Neural cell (in vitro differentiated cells): ENCODE results near the gene KIF24. TPM values are rescaled to one million over a fixed set of nuclear protein-coding genes. Genes with fewer than 3 reads are reported as not detected.

ENCODE experiments used
- H2AFZ ChIP-seq: fragments of 200-600, 300-800 bp; sonication (generic), shearing (Covaris generic); 2 replicates; pipeline ENCODE4 v1.6.0; 2014; ENCODE audit warnings: low read depth, mild to moderate bottlenecking, antibody characterized with exemption, low read length, moderate library complexity
- H3F3A ChIP-seq: fragments of 200-600 bp; shearing (Covaris generic); 2 replicates; pipeline ENCODE4 v1.6.1; 2016; ENCODE audit warnings: mild to moderate bottlenecking, moderate library complexity, mixed read lengths, antibody characterized with exemption, low read length; ENCODE audit not compliant: insufficient read depth, poor library complexity, severe bottlenecking
- H3K27ac ChIP-seq: fragments of 200-600, 300-800 bp; sonication (generic), shearing (Covaris generic); 2 replicates; pipeline ENCODE4 v1.5.1; 2014; ENCODE audit warnings: mild to moderate bottlenecking, low read length, moderate library complexity
- H3K27me3 ChIP-seq: fragments of 300-800, 200-600 bp; sonication (generic), shearing (Covaris generic); 2 replicates; pipeline ENCODE4 v1.6.0; 2014; ENCODE audit warnings: mild to moderate bottlenecking, low read depth, low read length, moderate library complexity; ENCODE audit not compliant: insufficient read depth
- H3K36me3 ChIP-seq: fragments of 300-800, 200-600 bp; sonication (generic), shearing (Covaris generic); 2 replicates; pipeline ENCODE4 v1.5.1; 2014; ENCODE audit warnings: mild to moderate bottlenecking, antibody characterized with exemption, low read length, moderate library complexity; ENCODE audit not compliant: insufficient read depth
- H3K4me2 ChIP-seq: fragments of 300-800, 200-600 bp; sonication (generic), shearing (Covaris generic); 2 replicates; pipeline ENCODE4 v1.6.0; 2014; ENCODE audit warnings: mild to moderate bottlenecking, low read length
- H3K4me3 ChIP-seq: fragments of 300-800, 200-600 bp; sonication (generic), shearing (Covaris generic); 2 replicates; pipeline ENCODE4 v1.5.1; 2014; ENCODE audit warnings: mild to moderate bottlenecking, low read length, moderate library complexity
- H3K79me2 ChIP-seq: fragments of 200-600 bp; shearing (Covaris generic); replicated peaks from 2 replicates; pipeline ENCODE4 v1.6.0; 2014; ENCODE audit warnings: mild to moderate bottlenecking, low read length, moderate library complexity; ENCODE audit not compliant: insufficient read depth
- H3K9ac ChIP-seq: fragments of 300-800, 200-600 bp; sonication (generic), shearing (Covaris generic); 2 replicates; pipeline ENCODE4 v1.6.1; 2016; ENCODE audit warnings: mild to moderate bottlenecking, low read length, mixed read lengths
- H3K9me2 ChIP-seq: fragments of 200-600 bp; shearing (Covaris generic); 2 replicates; pipeline ENCODE4 v1.6.1; 2016; ENCODE audit warnings: mild to moderate bottlenecking, low read length, mixed read lengths; ENCODE audit not compliant: insufficient read depth
- H3K9me3 ChIP-seq: fragments of 200-600, 300-800 bp; sonication (generic), shearing (Covaris generic); 2 replicates; pipeline ENCODE4 v1.6.1; 2016; ENCODE audit warnings: mild to moderate bottlenecking, mixed run types, low read length, moderate library complexity, mixed read lengths
- H4K20me1 ChIP-seq: fragments of 200-600 bp; shearing (Covaris generic); 2 replicates; pipeline ENCODE4 v1.6.1; 2016; ENCODE audit warnings: mild to moderate bottlenecking, mixed run types; ENCODE audit not compliant: insufficient read depth
- CTCF ChIP-seq: fragments of 450-650 bp; IDR thresholded peaks from 2 replicates; pipeline ENCODE4 v1.5.1; 2014; ENCODE audit warnings: antibody characterized with exemption, mild to moderate bottlenecking, moderate library complexity; ENCODE audit not compliant: poor library complexity, severe bottlenecking
- EP300 ChIP-seq: fragments of 450-650 bp; conservative IDR thresholded peaks from 2 replicates; pipeline ENCODE4 v1.6.1; 2014; ENCODE audit warnings: antibody characterized with exemption, mild to moderate bottlenecking, moderate library complexity; ENCODE audit not compliant: poor library complexity, severe bottlenecking
- EZH2 ChIP-seq: fragments of 200-600, 300-800 bp; shearing (Covaris generic), sonication (generic); IDR thresholded peaks from 2 replicates; pipeline ENCODE4 v1.6.1; 2014; ENCODE audit warnings: antibody characterized with exemption, low read length, borderline replicate concordance, mild to moderate bottlenecking; ENCODE audit not compliant: insufficient read depth, poor library complexity, severe bottlenecking
- MXI1 ChIP-seq: fragments of 450-650 bp; conservative IDR thresholded peaks from 2 replicates; pipeline ENCODE4 v1.6.1; 2014; ENCODE audit warnings: antibody characterized with exemption, mild to moderate bottlenecking; ENCODE audit not compliant: poor library complexity, severe bottlenecking
- POLR2AphosphoS5 ChIP-seq: IDR thresholded peaks from 2 replicates; pipeline ENCODE4 v1.6.1; 2012
- RAD21 ChIP-seq: fragments of 450-650 bp; conservative IDR thresholded peaks from 2 replicates; pipeline ENCODE4 v1.6.1; 2014; ENCODE audit warnings: antibody characterized with exemption, mild to moderate bottlenecking, moderate library complexity
- SMC3 ChIP-seq: fragments of 450-650 bp; conservative IDR thresholded peaks from 2 replicates; pipeline ENCODE4 v1.6.1; 2014; ENCODE audit warnings: antibody characterized with exemption, mild to moderate bottlenecking, moderate library complexity; ENCODE audit not compliant: poor library complexity
- TAF1 ChIP-seq: IDR thresholded peaks from 2 replicates; pipeline ENCODE4 v1.6.1; 2012; ENCODE audit warnings: low read depth
- polyA plus RNA-seq: library from polyadenylated mRNA; depleted of rRNA; stranded (reverse); fragments of >200 nt; gene quantifications from 2 replicates; pipeline ENCODE4 v1.2.3, GENCODE V29; 2014
- TF ChIP-seq, protein P1 (sequence below): IDR thresholded peaks from 2 replicates; pipeline ENCODE4 v1.6.1; 2012; ENCODE audit warnings: borderline replicate concordance

Gene KIF24
- polyA plus RNA-seq, 1 donor from 2014 or later = 0.19 TPM

DNA sequence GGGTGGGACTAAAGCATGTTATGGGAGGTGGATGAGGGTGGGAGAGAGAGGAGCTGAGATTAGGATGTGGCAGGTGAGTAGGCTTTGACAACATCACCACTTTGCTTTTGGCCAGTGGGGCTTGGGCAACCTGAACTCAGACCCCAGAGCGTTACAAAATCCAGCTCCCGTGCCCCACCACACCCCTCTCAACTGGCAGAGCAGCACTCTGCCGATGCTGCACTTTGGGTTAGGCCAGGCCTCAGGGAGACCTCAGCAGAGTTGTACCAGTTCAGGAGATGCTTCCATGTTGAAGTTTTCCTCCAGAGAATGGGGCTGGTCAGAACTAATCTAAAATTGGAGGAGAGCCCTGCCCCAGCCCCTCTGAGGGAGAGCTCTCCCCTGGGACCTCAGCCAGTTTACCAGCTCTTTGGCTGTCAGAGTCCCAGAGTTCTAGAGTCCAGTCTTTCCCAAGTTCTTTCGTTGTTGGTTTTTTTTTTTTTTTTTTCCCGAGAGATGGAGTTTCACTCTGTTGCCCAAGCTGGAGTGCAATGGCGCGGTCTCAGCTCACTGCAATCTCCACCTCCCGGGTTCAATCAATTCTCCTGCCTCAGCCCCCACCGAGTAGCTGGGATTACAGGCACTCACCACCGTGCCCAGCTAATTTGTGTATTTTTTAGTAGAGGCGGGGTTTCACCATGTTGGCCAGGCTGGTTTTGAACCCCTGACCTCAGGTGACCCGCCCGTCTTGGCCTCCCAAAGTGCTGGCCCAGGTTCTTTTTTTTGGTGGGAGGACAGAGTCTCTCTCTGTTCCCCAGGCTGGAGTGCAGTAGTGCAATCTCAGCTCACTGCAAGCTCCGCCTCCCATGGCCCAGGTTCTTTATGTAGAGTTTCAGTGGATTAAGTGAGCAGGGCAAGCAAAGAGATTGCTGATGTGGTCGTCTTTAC lies 18.1 kb upstream of the KIF24 start:
- Histone ChIP-seq H3K9me2 (no peaks in the 10 kb centered on the region), H3F3A (no peaks in the 10 kb centered on the region), H2AFZ (no peak overlapping the region), H3K27ac (no peak overlapping the region), H3K36me3 (no peaks in the 10 kb centered on the region), H3K27me3 (no peaks in the 10 kb centered on the region), H3K4me3 (no peak overlapping the region), H3K79me2 (no peaks in the 10 kb centered on the region), H3K4me2 (no peak overlapping the region), H3K9ac (no peak overlapping the region), H3K9me3 (no peaks in the 10 kb centered on the region), H4K20me1 (no peaks in the 10 kb centered on the region)
- TF ChIP-seq EP300 = no peak
- TF ChIP-seq POLR2AphosphoS5 = no peak
- no peak for TF ChIP-seq TAF1
- TF ChIP-seq MXI1 = no peak
- no peak for TF ChIP-seq SMC3
- TF ChIP-seq, protein P1, sequence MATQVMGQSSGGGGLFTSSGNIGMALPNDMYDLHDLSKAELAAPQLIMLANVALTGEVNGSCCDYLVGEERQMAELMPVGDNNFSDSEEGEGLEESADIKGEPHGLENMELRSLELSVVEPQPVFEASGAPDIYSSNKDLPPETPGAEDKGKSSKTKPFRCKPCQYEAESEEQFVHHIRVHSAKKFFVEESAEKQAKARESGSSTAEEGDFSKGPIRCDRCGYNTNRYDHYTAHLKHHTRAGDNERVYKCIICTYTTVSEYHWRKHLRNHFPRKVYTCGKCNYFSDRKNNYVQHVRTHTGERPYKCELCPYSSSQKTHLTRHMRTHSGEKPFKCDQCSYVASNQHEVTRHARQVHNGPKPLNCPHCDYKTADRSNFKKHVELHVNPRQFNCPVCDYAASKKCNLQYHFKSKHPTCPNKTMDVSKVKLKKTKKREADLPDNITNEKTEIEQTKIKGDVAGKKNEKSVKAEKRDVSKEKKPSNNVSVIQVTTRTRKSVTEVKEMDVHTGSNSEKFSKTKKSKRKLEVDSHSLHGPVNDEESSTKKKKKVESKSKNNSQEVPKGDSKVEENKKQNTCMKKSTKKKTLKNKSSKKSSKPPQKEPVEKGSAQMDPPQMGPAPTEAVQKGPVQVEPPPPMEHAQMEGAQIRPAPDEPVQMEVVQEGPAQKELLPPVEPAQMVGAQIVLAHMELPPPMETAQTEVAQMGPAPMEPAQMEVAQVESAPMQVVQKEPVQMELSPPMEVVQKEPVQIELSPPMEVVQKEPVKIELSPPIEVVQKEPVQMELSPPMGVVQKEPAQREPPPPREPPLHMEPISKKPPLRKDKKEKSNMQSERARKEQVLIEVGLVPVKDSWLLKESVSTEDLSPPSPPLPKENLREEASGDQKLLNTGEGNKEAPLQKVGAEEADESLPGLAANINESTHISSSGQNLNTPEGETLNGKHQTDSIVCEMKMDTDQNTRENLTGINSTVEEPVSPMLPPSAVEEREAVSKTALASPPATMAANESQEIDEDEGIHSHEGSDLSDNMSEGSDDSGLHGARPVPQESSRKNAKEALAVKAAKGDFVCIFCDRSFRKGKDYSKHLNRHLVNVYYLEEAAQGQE = no peak
- no peak for TF ChIP-seq CTCF
- TF ChIP-seq RAD21 = no peak
- TF ChIP-seq EZH2 = no peak

- no peaks in the 10 kb centered on the region for H3F3A ChIP-seq
- no peak overlapping the region for H2AFZ ChIP-seq
- H3K79me2 ChIP-seq = no peaks in the 10 kb centered on the region
- no peaks in the 10 kb centered on the region for H3K27me3 ChIP-seq
- H3K9me2 ChIP-seq = no peaks in the 10 kb centered on the region
- TF ChIP-seq RAD21 (no peak), EZH2 (no peak)
- H3K9me3 ChIP-seq = no peaks in the 10 kb centered on the region
- no peak overlapping the region for H3K4me2 ChIP-seq
- no peak overlapping the region for H3K27ac ChIP-seq
- H4K20me1 ChIP-seq = no peaks in the 10 kb centered on the region
- H3K4me3 ChIP-seq = no peak overlapping the region
- H3K36me3 ChIP-seq = no peaks in the 10 kb centered on the region
- H3K9ac ChIP-seq = no peak overlapping the region
Observed at GRCh38 chr9:34343605-34344004, 14.5 kb upstream of the KIF24 start.
